Lower leg skin (tissue), 4 donors: Measurements from ENCODE around the gene ATP9B. TPM values are rescaled to one million over a fixed set of nuclear protein-coding genes. Genes with fewer than 3 reads are reported as not detected.

Experiments used
- DNase-seq, 2 donors: peaks; one replicate each; pipeline ENCODE4 v3.0.0-alpha.2; 2019; ENCODE audit warnings: low spot score in 2 of 2
- H3K4me3 ChIP-seq: fragments of 200-600 bp; sonication (generic); 2 replicates; pipeline ENCODE4 v1.5.1; 2017; ENCODE audit warnings: mild to moderate bottlenecking, low read depth; ENCODE audit not compliant: poor library complexity, severe bottlenecking
- POLR2A ChIP-seq, 2 donors: fragments of 450-650 bp; IDR thresholded peaks; one replicate each; pipeline ENCODE4 v1.6.1; 2016 to 2017; ENCODE audit warnings: antibody characterized with exemption in 2 of 2, mild to moderate bottlenecking in 1 of 2, moderate library complexity in 1 of 2
- WGBS, 2 donors: methylation state at CpG; one replicate each; pipeline ENCODE4 v1.1.5; 2018; 5-methylcytosine and 5-hydroxymethylcytosine counted together
- intact Hi-C: fragments of 100-400 bp; cut with DNase I; formaldehyde crosslinking; loops from one replicate; pipeline ENCODE4 v1.15.0; 2023; ENCODE audit warnings: low total_unique reads
- total RNA-seq, 4 donors: library from RNA; depleted of rRNA; stranded (reverse); fragments of >200 nt; gene quantifications; one replicate each; pipeline ENCODE4 v1.1.0, GENCODE V29; 2016
- TF ChIP-seq, protein P1 (sequence below), 3 donors: fragments of 450-650 bp; IDR thresholded peaks; one replicate each; pipeline ENCODE4 v1.5.1; 2016; ENCODE audit warnings: antibody characterized with exemption in 3 of 3, mild to moderate bottlenecking in 3 of 3, moderate library complexity in 2 of 3

Gene ATP9B
- total RNA-seq, 4 donors from 2014 or later, result 19.9 to 39.9 (median 26.0) TPM

GRCh38 chr18:79102886-79103285 is 33.7 kb downstream of the ATP9B start:
- intact Hi-C loops, result no loop called here
- WGBS, 2 donors, result 97 to 100% methylated on average over 5 of the region's 5 CpGs
- TF ChIP-seq, protein P1, sequence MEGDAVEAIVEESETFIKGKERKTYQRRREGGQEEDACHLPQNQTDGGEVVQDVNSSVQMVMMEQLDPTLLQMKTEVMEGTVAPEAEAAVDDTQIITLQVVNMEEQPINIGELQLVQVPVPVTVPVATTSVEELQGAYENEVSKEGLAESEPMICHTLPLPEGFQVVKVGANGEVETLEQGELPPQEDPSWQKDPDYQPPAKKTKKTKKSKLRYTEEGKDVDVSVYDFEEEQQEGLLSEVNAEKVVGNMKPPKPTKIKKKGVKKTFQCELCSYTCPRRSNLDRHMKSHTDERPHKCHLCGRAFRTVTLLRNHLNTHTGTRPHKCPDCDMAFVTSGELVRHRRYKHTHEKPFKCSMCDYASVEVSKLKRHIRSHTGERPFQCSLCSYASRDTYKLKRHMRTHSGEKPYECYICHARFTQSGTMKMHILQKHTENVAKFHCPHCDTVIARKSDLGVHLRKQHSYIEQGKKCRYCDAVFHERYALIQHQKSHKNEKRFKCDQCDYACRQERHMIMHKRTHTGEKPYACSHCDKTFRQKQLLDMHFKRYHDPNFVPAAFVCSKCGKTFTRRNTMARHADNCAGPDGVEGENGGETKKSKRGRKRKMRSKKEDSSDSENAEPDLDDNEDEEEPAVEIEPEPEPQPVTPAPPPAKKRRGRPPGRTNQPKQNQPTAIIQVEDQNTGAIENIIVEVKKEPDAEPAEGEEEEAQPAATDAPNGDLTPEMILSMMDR (IDR thresholded peaks at IDR 0.05), result no peak
- no peak for TF ChIP-seq POLR2A (IDR thresholded peaks at IDR 0.05)
- no peak overlapping the region for H3K4me3 ChIP-seq
- no peak for DNase-seq

GRCh38 chr18:79104137-79104536 is 34.9 kb downstream of the ATP9B start:
- intact Hi-C loops, result no loop called here
- no peak for DNase-seq
- no peak overlapping the region for H3K4me3 ChIP-seq
- 85 to 96% methylated on average over 2 of the region's 2 CpGs for WGBS, 2 donors
- TF ChIP-seq, protein P1 (IDR thresholded peaks at IDR 0.05), result no peak

GRCh38 chr18:79105455-79105854 is 36.3 kb downstream of the ATP9B start:
- intact Hi-C loops, result no loop called here
- no peak for DNase-seq
- WGBS, 2 donors, result 92 to 95% methylated on average over 6 of the region's 6 CpGs
- no peak for TF ChIP-seq POLR2A (IDR thresholded peaks at IDR 0.05)
- TF ChIP-seq, protein P1 (IDR thresholded peaks at IDR 0.05), result no peak
- H3K4me3 ChIP-seq, result no peak overlapping the region

GRCh38 chr18:79106084-79106483 is 36.9 kb downstream of the ATP9B start:
- DNase-seq, result no peak
- WGBS, 2 donors, result 77 to 78% methylated on average over 5 of the region's 5 CpGs
- no peak overlapping the region for H3K4me3 ChIP-seq
- intact Hi-C loops, result no loop called here
- TF ChIP-seq POLR2A (IDR thresholded peaks at IDR 0.05), result no peak
- TF ChIP-seq, protein P1 (IDR thresholded peaks at IDR 0.05), result no peak

GRCh38 chr18:79107886-79108285 is 38.7 kb downstream of the ATP9B start:
- no peak for DNase-seq
- TF ChIP-seq, protein P1 (IDR thresholded peaks at IDR 0.05), result no peak
- no peak for TF ChIP-seq POLR2A (IDR thresholded peaks at IDR 0.05)
- intact Hi-C loops, result no loop called here
- 88 to 91% methylated on average over 4 of the region's 4 CpGs for WGBS, 2 donors
- no peak overlapping the region for H3K4me3 ChIP-seq

- 53 to 57% methylated on average over 7 of the region's 7 CpGs for WGBS, 2 donors
- intact Hi-C loops, result no loop called here
- DNase-seq, result no peak
- TF ChIP-seq POLR2A (IDR thresholded peaks at IDR 0.05), result no peak
- TF ChIP-seq, protein P1 (IDR thresholded peaks at IDR 0.05), result no peak
- no peak overlapping the region for H3K4me3 ChIP-seq
Measured at GRCh38 chr18:79108549-79109215, 39.5 kb downstream of the ATP9B start.
